HepG2 (cell line): ENCODE data around the gene DRC7. TPM values are rescaled to one million over a fixed set of nuclear protein-coding genes. Genes with fewer than 3 reads are reported as not detected.

Source experiments
- ETV6 ChIP-seq: sonication (generic); formaldehyde crosslinking; conservative IDR thresholded peaks from 2 replicates; pipeline ENCODE4 v1.4.0; 2020; ENCODE audit warnings: missing genetic modification reagents
- KDM5A ChIP-seq: fragments of 200-600 bp; sonication (generic); IDR thresholded peaks from 2 replicates; pipeline ENCODE4 v1.7.0; 2018; ENCODE audit warnings: antibody characterized with exemption, mild to moderate bottlenecking, low read length, borderline replicate concordance
- MEIS2 ChIP-seq: sonication (generic); formaldehyde crosslinking; IDR thresholded peaks from 2 replicates; pipeline ENCODE4 v1.9.0; 2021; ENCODE audit warnings: mild to moderate bottlenecking, missing genetic modification reagents
- MXD1 ChIP-seq: sonication (generic); formaldehyde crosslinking; IDR thresholded peaks from 2 replicates; pipeline ENCODE4 v1.4.0; 2020; ENCODE audit warnings: mild to moderate bottlenecking, missing genetic modification reagents
- PAX8 ChIP-seq: sonication (generic); formaldehyde crosslinking; IDR thresholded peaks from 2 replicates; pipeline ENCODE4 v1.8.0; 2022; ENCODE audit warnings: mild to moderate bottlenecking, missing genetic modification reagents, borderline replicate concordance
- POLR2A ChIP-seq, 2 experiments: IDR thresholded peaks; 2 replicates each; pipeline ENCODE4 v1.6.1; 2011; ENCODE audit warnings: low read depth in 2 of 2, low read length in 2 of 2, mild to moderate bottlenecking in 1 of 2, moderate library complexity in 1 of 2; ENCODE audit not compliant: insufficient read depth in 1 of 2
- POLR2AphosphoS5 ChIP-seq: IDR thresholded peaks from 2 replicates; pipeline ENCODE4 v1.6.1; 2012; ENCODE audit warnings: low read depth, low read length
- RFXANK ChIP-seq: IDR thresholded peaks from 2 replicates; pipeline ENCODE4 v1.6.1; 2016
- RORA ChIP-seq: sonication (generic); formaldehyde crosslinking; IDR thresholded peaks from 2 replicates; pipeline ENCODE4 v1.5.0; 2020; ENCODE audit warnings: mild to moderate bottlenecking, missing genetic modification reagents, moderate library complexity
- SSRP1 ChIP-seq: IDR thresholded peaks from 2 replicates; pipeline ENCODE4 v1.6.1; 2016; ENCODE audit warnings: control low read depth
- TEAD3 ChIP-seq: optimal IDR thresholded peaks from 2 replicates; pipeline ENCODE3; 2016; ENCODE audit warnings: borderline replicate concordance
- ZBTB42 ChIP-seq: sonication (generic); formaldehyde crosslinking; IDR thresholded peaks from 2 replicates; pipeline ENCODE4 v1.5.0; 2020; ENCODE audit warnings: mild to moderate bottlenecking, missing genetic modification reagents
- ZMYM2 ChIP-seq: sonication (generic); formaldehyde crosslinking; IDR thresholded peaks from 2 replicates; pipeline ENCODE4 v1.8.0; 2022; ENCODE audit warnings: mild to moderate bottlenecking, missing genetic modification reagents
- ZNF101 ChIP-seq: sonication (generic); formaldehyde crosslinking; IDR thresholded peaks from 2 replicates; pipeline ENCODE4 v1.4.0; 2020; ENCODE audit warnings: mild to moderate bottlenecking, low read depth, missing genetic modification reagents, borderline replicate concordance
- ZNF292 ChIP-seq: sonication (generic); formaldehyde crosslinking; IDR thresholded peaks from 2 replicates; pipeline ENCODE4 v1.8.1; 2022; ENCODE audit warnings: mild to moderate bottlenecking, low read depth, missing genetic modification reagents, borderline replicate concordance
- ZNF343 ChIP-seq: sonication (generic); formaldehyde crosslinking; IDR thresholded peaks from 2 replicates; pipeline ENCODE4 v1.4.0; 2020; ENCODE audit warnings: mild to moderate bottlenecking, missing genetic modification reagents
- ZNF407 ChIP-seq: sonication (generic); formaldehyde crosslinking; IDR thresholded peaks from one replicate; pipeline ENCODE4 v1.5.1; 2020; ENCODE audit warnings: mild to moderate bottlenecking, missing genetic modification reagents; ENCODE audit errors: not compliant biosample characterization
- ZNF749 ChIP-seq: sonication (generic); formaldehyde crosslinking; IDR thresholded peaks from 2 replicates; pipeline ENCODE4 v1.8.0; 2022; ENCODE audit warnings: mild to moderate bottlenecking, missing genetic modification reagents, moderate library complexity, borderline replicate concordance
- ZSCAN30 ChIP-seq: sonication (generic); formaldehyde crosslinking; IDR thresholded peaks from 2 replicates; pipeline ENCODE4 v1.5.0; 2020; ENCODE audit warnings: mild to moderate bottlenecking, missing genetic modification reagents
- polyA plus RNA-seq, 8 experiments: library from polyadenylated mRNA; depleted of rRNA in 3 of 8; stranded (reverse) in 7 of 8; unstranded in 1 of 8; fragments of >200 nt; fragmentation: Illumina TruSeq in 4 of 8; extraction: Trizol in 4 of 8; gene quantifications; 2 replicates each; pipeline versions ENCODE4 v1.2.1 to v1.2.3, GENCODE V29; 2011 to 2016; ENCODE audit warnings: low read depth in 4 of 8, missing spikeins in 1 of 8, mixed read lengths in 1 of 8; ENCODE audit not compliant: insufficient read depth in 1 of 8
- total RNA-seq, 5 experiments: library from RNA; depleted of rRNA; stranded (reverse); fragments of >200 nt; fragmentation: Illumina TruSeq; extraction: Trizol; gene quantifications; 2 replicates each; pipeline ENCODE4 v1.2.3, GENCODE V29; 2016; ENCODE audit warnings: low read depth in 1 of 5
- TF ChIP-seq, protein P1 (sequence below): sonication (generic); formaldehyde crosslinking; IDR thresholded peaks from 2 replicates; pipeline ENCODE4 v1.4.0; 2020; ENCODE audit warnings: missing genetic modification reagents
- TF ChIP-seq, protein P2 (sequence below): sonication (generic); formaldehyde crosslinking; IDR thresholded peaks from 2 replicates; pipeline ENCODE4 v1.4.0; 2020; ENCODE audit warnings: missing genetic modification reagents

The DRC7 gene
- total and polyA plus RNA-seq, 2 of the 13 experiments (the other 11 are each of a cell fraction or from before 2014, with no cell fraction given): 2.7 to 3.4 TPM

- TF ChIP-seq ZNF407 (CRISPR knock-in tag): peak; percentile 77
- TF ChIP-seq, protein P1, sequence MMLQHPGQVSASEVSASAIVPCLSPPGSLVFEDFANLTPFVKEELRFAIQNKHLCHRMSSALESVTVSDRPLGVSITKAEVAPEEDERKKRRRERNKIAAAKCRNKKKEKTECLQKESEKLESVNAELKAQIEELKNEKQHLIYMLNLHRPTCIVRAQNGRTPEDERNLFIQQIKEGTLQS (CRISPR knock-in tag): no peak
- no peak for TF ChIP-seq POLR2A (IDR thresholded peaks at IDR 0.05; ENCODE audit: insufficient read depth in 1 of 2, low read depth in 2 of 2, low read length in 2 of 2)
- TF ChIP-seq POLR2AphosphoS5: no peak
- TF ChIP-seq RORA (CRISPR knock-in tag): no peak
- TF ChIP-seq TEAD3 (CRISPR knock-in tag): peak; percentile 7
- TF ChIP-seq ZNF749 (CRISPR knock-in tag): no peak
- TF ChIP-seq ETV6 (CRISPR knock-in tag): no peak
- no peak for TF ChIP-seq RFXANK (CRISPR knock-in tag)
- TF ChIP-seq ZSCAN30 (CRISPR knock-in tag): no peak
- peak; percentile 51; the same call in 1 of the 2 replicates for TF ChIP-seq MXD1 (CRISPR knock-in tag)
- TF ChIP-seq, protein P2, sequence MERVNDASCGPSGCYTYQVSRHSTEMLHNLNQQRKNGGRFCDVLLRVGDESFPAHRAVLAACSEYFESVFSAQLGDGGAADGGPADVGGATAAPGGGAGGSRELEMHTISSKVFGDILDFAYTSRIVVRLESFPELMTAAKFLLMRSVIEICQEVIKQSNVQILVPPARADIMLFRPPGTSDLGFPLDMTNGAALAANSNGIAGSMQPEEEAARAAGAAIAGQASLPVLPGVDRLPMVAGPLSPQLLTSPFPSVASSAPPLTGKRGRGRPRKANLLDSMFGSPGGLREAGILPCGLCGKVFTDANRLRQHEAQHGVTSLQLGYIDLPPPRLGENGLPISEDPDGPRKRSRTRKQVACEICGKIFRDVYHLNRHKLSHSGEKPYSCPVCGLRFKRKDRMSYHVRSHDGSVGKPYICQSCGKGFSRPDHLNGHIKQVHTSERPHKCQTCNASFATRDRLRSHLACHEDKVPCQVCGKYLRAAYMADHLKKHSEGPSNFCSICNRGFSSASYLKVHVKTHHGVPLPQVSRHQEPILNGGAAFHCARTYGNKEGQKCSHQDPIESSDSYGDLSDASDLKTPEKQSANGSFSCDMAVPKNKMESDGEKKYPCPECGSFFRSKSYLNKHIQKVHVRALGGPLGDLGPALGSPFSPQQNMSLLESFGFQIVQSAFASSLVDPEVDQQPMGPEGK (CRISPR knock-in tag): no peak; the same call in 1 of the 2 replicates
- 0 out of 2 replicates have a peak, but pooled peaks have one; percentile 6 for TF ChIP-seq MEIS2 (CRISPR knock-in tag)
- TF ChIP-seq ZNF292 (CRISPR knock-in tag): no peak
- TF ChIP-seq PAX8: no peak
- peak; percentile 24; the same call in 1 of the 2 replicates for TF ChIP-seq ZBTB42 (CRISPR knock-in tag)
- TF ChIP-seq KDM5A: no peak
- 0 out of 2 replicates have a peak, but pooled peaks have one; percentile 17 for TF ChIP-seq SSRP1 (CRISPR knock-in tag)
- no peak for TF ChIP-seq ZNF343 (CRISPR knock-in tag)
- 0 out of 2 replicates have a peak, but pooled peaks have one; percentile 42 for TF ChIP-seq ZMYM2 (CRISPR knock-in tag)
- TF ChIP-seq ZNF101 (CRISPR knock-in tag): no peak
These were observed 39.8 kb downstream of the DRC7 start (continued) for GRCh38 chr16:57734308-57734924.
